Omental fat pad (tissue), 4 donors: ENCODE data around the gene CEMIP. TPM values are rescaled to one million over a fixed set of nuclear protein-coding genes. Genes with fewer than 3 reads are reported as not detected.
"Not testable (repeated sequence)": the region's sequence is repeated elsewhere in the genome, so short reads cannot be mapped to it uniquely, and the experiment has no call there.

Experiments used
- ATAC-seq: fragments of 150-250 bp; one replicate; pipeline ENCODE4 v1.9.1; 2016; ENCODE audit warnings: mild to moderate bottlenecking, moderate library complexity; ENCODE audit not compliant: low FRiP score
- DNase-seq: peaks from one replicate; pipeline ENCODE4 v3.0.0-alpha.2; 2019; ENCODE audit warnings: low spot score
- CTCF ChIP-seq, 3 donors: fragments of 450-650 bp; IDR thresholded peaks; one replicate each; pipeline ENCODE4 v1.5.1; 2016 to 2017; ENCODE audit warnings: antibody characterized with exemption in 3 of 3, mild to moderate bottlenecking in 3 of 3, moderate library complexity in 2 of 3
- total RNA-seq, 4 donors: library from RNA; depleted of rRNA; stranded (reverse); fragments of >200 nt; gene quantifications; one replicate each; pipeline ENCODE4 v1.1.0, GENCODE V29; 2016

CEMIP gene
- total RNA-seq, 4 donors from 2014 or later = 0.19 to 9.5 (median 1.2) TPM; not detected in 1

GRCh38 chr15:80758130-80758745, 20.9 kb upstream of the CEMIP start:
- ATAC-seq (no peak), DNase-seq (no peak)
- TF ChIP-seq CTCF (IDR thresholded peaks at IDR 0.05) = no peak

- TF ChIP-seq CTCF (IDR thresholded peaks at IDR 0.05) = no peak
- DNase-seq (no peak), ATAC-seq (no peak)
These were observed 18.2 kb upstream of the CEMIP start for GRCh38 chr15:80760960-80761359.

- ATAC-seq = no peak
These were observed 17.4 kb upstream of the CEMIP start for GRCh38 chr15:80761754-80762153.

GRCh38 chr15:80763235-80763634, 15.9 kb upstream of the CEMIP start:
- ATAC-seq = not testable (repeated sequence)

More at GRCh38 chr15:80761754-80762153, 17.4 kb upstream of the CEMIP start:
- no peak for TF ChIP-seq CTCF (IDR thresholded peaks at IDR 0.05)
- no peak for DNase-seq

GRCh38 chr15:80764535-80764934, 14.6 kb upstream of the CEMIP start:
- ATAC-seq = no peak
- TF ChIP-seq CTCF (IDR thresholded peaks at IDR 0.05) = no peak
- DNase-seq = no peak

More at GRCh38 chr15:80763235-80763634, 15.9 kb upstream of the CEMIP start:
- DNase-seq = not testable (repeated sequence)

- DNase-seq (no peak), ATAC-seq (no peak)
- TF ChIP-seq CTCF (IDR thresholded peaks at IDR 0.05) = no peak
These were observed 12.9 kb upstream of the CEMIP start for GRCh38 chr15:80766275-80766674.

- ATAC-seq (no peak), DNase-seq (no peak)
- no peak for TF ChIP-seq CTCF (IDR thresholded peaks at IDR 0.05)
These were observed 11.0 kb upstream of the CEMIP start for GRCh38 chr15:80768158-80768557.
